Mesendoderm (in vitro differentiated cells): ENCODE measurements around the gene BACH2.

Experiments
- DNase-seq: peaks from one replicate; pipeline ENCODE4 v3.0.0; 2013
- H2AK5ac ChIP-seq: 2 replicates; pipeline ENCODE4 v1.6.1; 2013; ENCODE audit warnings: low read length, inconsistent platforms
- H2BK120ac ChIP-seq: 2 replicates; pipeline ENCODE4 v1.6.1; 2013; ENCODE audit warnings: low read depth, mild to moderate bottlenecking, low read length, moderate library complexity, mixed read lengths
- H2BK15ac ChIP-seq: replicated peaks from 2 replicates; pipeline ENCODE4 v1.6.1; 2013; ENCODE audit warnings: low read depth, mild to moderate bottlenecking, moderate library complexity
- H2BK5ac ChIP-seq: 2 replicates; pipeline ENCODE4 v1.6.1; 2013; ENCODE audit warnings: low read length, inconsistent platforms
- H3K18ac ChIP-seq: 2 replicates; pipeline ENCODE4 v1.6.1; 2013; ENCODE audit warnings: mild to moderate bottlenecking, low read length, mixed read lengths
- H3K23ac ChIP-seq: one replicate; pipeline ENCODE4 v1.6.1; 2013; ENCODE audit warnings: low read length
- H3K27ac ChIP-seq: 2 replicates; pipeline ENCODE4 v1.5.1; 2013; ENCODE audit warnings: low read depth, mild to moderate bottlenecking, inconsistent platforms, low read length, moderate library complexity
- H3K27me3 ChIP-seq: 2 replicates; pipeline ENCODE4 v1.6.1; 2013; ENCODE audit warnings: low read length, control low read depth, mild to moderate bottlenecking, inconsistent platforms; ENCODE audit not compliant: insufficient read depth, poor library complexity
- H3K36me3 ChIP-seq: 2 replicates; pipeline ENCODE4 v1.6.1; 2013; ENCODE audit warnings: low read length, inconsistent platforms; ENCODE audit not compliant: control insufficient read depth, insufficient read depth
- H3K4ac ChIP-seq: one replicate; pipeline ENCODE4 v1.6.1; 2013; ENCODE audit warnings: low read depth, mild to moderate bottlenecking, low read length, moderate library complexity
- H3K4me1 ChIP-seq: 2 replicates; pipeline ENCODE4 v1.6.1; 2013; ENCODE audit warnings: low read depth, low read length, inconsistent platforms; ENCODE audit not compliant: control insufficient read depth
- H3K4me2 ChIP-seq: 2 replicates; pipeline ENCODE4 v1.6.1; 2013; ENCODE audit warnings: low read length
- H3K4me3 ChIP-seq: 2 replicates; pipeline ENCODE4 v1.5.1; 2013; ENCODE audit warnings: mild to moderate bottlenecking, low read length
- H3K56ac ChIP-seq: one replicate; pipeline ENCODE4 v1.6.1; 2013; ENCODE audit warnings: low read length
- H3K79me1 ChIP-seq: 2 replicates; pipeline ENCODE4 v1.6.1; 2013; ENCODE audit warnings: low read length, inconsistent platforms
- H3K79me2 ChIP-seq: 2 replicates; pipeline ENCODE4 v1.6.1; 2013; ENCODE audit warnings: mild to moderate bottlenecking, low read length; ENCODE audit not compliant: control insufficient read depth, insufficient read depth
- H3K9ac ChIP-seq: 2 replicates; pipeline ENCODE4 v1.6.1; 2013; ENCODE audit warnings: low read length, inconsistent platforms
- H4K5ac ChIP-seq: one replicate; pipeline ENCODE4 v1.6.1; 2013; ENCODE audit warnings: low read length
- H4K8ac ChIP-seq: one replicate; pipeline ENCODE4 v1.6.1; 2013; ENCODE audit warnings: low read depth, mild to moderate bottlenecking, control low read depth, low read length, moderate library complexity
- WGBS: extraction: QIAGEN DNeasy Blood & Tissue Kit; methylation state at CpG from one replicate; pipeline ENCODE4 v1.1.7; 2013; ENCODE audit warnings: low lambda C conversion rate, missing lambda C conversion rate; ENCODE audit not compliant: insufficient coverage; ENCODE audit errors: extremely low coverage; 5-methylcytosine and 5-hydroxymethylcytosine counted together

BACH2 gene

GRCh38 chr6:90095788-90096187, 200.9 kb downstream of the BACH2 start:
- no peak overlapping the region for H4K5ac ChIP-seq
- H3K56ac ChIP-seq = no peak overlapping the region
- no peak overlapping the region for H3K18ac ChIP-seq
- H3K4me3 ChIP-seq = no peak overlapping the region
- H3K23ac ChIP-seq = no peak overlapping the region
- H3K79me2 ChIP-seq = no peaks in the 10 kb centered on the region
- no peak overlapping the region for H2AK5ac ChIP-seq
- no peak overlapping the region for H2BK15ac ChIP-seq
- H3K79me1 ChIP-seq = no peaks in the 10 kb centered on the region
- H3K4ac ChIP-seq = no peak overlapping the region
- H3K4me2 ChIP-seq = no peak overlapping the region
- H4K8ac ChIP-seq = no peak overlapping the region
- no peaks in the 10 kb centered on the region for H3K27me3 ChIP-seq
- H2BK120ac ChIP-seq = no peak overlapping the region
- WGBS = no CpG with 5 or more reads among the region's 3 CpGs
- H2BK5ac ChIP-seq = no peak overlapping the region
- H3K4me1 ChIP-seq = no peaks in the 10 kb centered on the region
- no peak for DNase-seq
- no peak overlapping the region for H3K27ac ChIP-seq
- no peaks in the 10 kb centered on the region for H3K36me3 ChIP-seq
- no peak overlapping the region for H3K9ac ChIP-seq

- Histone ChIP-seq H2BK120ac (no peak overlapping the region), H4K8ac (no peak overlapping the region), H3K56ac (no peak overlapping the region), H2AK5ac (no peak overlapping the region), H2BK15ac (no peak overlapping the region), H3K36me3 (no peaks in the 10 kb centered on the region), H3K79me1 (no peaks in the 10 kb centered on the region), H4K5ac (no peak overlapping the region), H3K4me2 (no peak overlapping the region), H3K4me1 (no peaks in the 10 kb centered on the region), H3K27ac (no peak overlapping the region), H3K18ac (no peak overlapping the region), H3K23ac (no peak overlapping the region), H3K27me3 (no peaks in the 10 kb centered on the region), H2BK5ac (no peak overlapping the region), H3K9ac (no peak overlapping the region), H3K4ac (no peak overlapping the region), H3K79me2 (no peaks in the 10 kb centered on the region), H3K4me3 (no peak overlapping the region)
- no peak for DNase-seq
- no CpG with 5 or more reads among the region's 2 CpGs for WGBS
These were observed 201.5 kb downstream of the BACH2 start for GRCh38 chr6:90095145-90095544.

GRCh38 chr6:90093558-90094073, 203.0 kb downstream of the BACH2 start:
- H3K56ac ChIP-seq = no peak overlapping the region
- no peak overlapping the region for H2BK15ac ChIP-seq
- H3K18ac ChIP-seq = no peak overlapping the region
- WGBS = no CpG with 5 or more reads among the region's 3 CpGs
- no peak overlapping the region for H3K4ac ChIP-seq
- no peak overlapping the region for H4K5ac ChIP-seq
- no peaks in the 10 kb centered on the region for H3K79me1 ChIP-seq
- no peak overlapping the region for H3K23ac ChIP-seq
- no peak overlapping the region for H3K4me2 ChIP-seq
- no peak overlapping the region for H2BK5ac ChIP-seq
- H3K9ac ChIP-seq = no peak overlapping the region
- no peak for DNase-seq
- H3K79me2 ChIP-seq = no peaks in the 10 kb centered on the region
- no peaks in the 10 kb centered on the region for H3K27me3 ChIP-seq
- no peak overlapping the region for H4K8ac ChIP-seq
- H3K27ac ChIP-seq = no peak overlapping the region
- no peaks in the 10 kb centered on the region for H3K36me3 ChIP-seq
- H2BK120ac ChIP-seq = no peak overlapping the region
- no peaks in the 10 kb centered on the region for H3K4me1 ChIP-seq
- no peak overlapping the region for H2AK5ac ChIP-seq
- H3K4me3 ChIP-seq = no peak overlapping the region

DNA sequence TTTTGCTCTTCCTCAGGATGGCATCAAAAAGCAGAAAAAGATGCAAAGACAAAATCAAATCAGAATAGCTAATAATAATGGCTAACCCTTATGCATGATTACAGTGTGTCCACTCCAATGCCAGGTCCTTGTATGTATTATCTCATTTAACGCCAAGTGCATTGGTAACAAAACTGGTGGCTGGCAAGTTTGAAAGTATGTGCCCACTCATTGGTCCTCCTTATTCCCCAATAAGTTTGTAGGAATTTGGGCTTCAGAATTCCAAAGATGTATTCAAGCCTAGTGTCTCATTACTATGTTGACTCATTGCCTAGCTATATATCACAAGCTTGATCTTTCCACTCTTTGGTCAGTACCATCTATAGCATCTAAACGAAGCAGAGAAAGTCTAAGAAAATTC, 205.8 kb downstream of the BACH2 start:
- no peak overlapping the region for H3K4me3 ChIP-seq
- H3K18ac ChIP-seq = no peak overlapping the region
- H3K27ac ChIP-seq = no peak overlapping the region
- H3K4me1 ChIP-seq = no peaks in the 10 kb centered on the region
- no CpG with 5 or more reads among the region's 2 CpGs for WGBS
- H3K4me2 ChIP-seq = no peak overlapping the region
- DNase-seq = no peak
- H2BK5ac ChIP-seq = no peak overlapping the region
- no peaks in the 10 kb centered on the region for H3K79me1 ChIP-seq
- H3K36me3 ChIP-seq = no peaks in the 10 kb centered on the region
- H2BK120ac ChIP-seq = no peak overlapping the region
- no peak overlapping the region for H3K23ac ChIP-seq
- no peak overlapping the region for H3K4ac ChIP-seq
- no peaks in the 10 kb centered on the region for H3K27me3 ChIP-seq
- no peak overlapping the region for H2BK15ac ChIP-seq
- H4K5ac ChIP-seq = no peak overlapping the region
- H2AK5ac ChIP-seq = no peak overlapping the region
- H4K8ac ChIP-seq = no peak overlapping the region
- no peak overlapping the region for H3K56ac ChIP-seq
- H3K9ac ChIP-seq = no peak overlapping the region
- H3K79me2 ChIP-seq = no peaks in the 10 kb centered on the region

DNA sequence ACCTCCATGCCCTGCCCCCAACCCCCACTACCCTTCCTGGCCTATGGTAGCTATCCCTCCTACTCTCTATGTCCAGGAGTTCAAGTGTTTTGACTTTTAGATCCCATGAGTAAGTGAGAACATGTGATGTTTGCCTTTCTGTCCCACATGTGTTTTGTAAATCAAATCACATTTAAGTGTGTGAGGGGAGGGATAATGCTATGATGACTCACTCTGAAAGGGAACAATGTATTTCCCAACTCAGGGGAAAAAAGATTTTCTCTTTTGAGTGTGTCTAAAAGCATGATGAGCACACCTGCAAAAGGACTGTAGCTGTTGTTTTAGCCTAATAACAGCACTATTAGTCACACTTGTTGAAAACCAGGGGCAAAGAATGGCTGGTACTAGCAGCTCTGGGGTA, 208.6 kb downstream of the BACH2 start:
- H2BK5ac ChIP-seq = no peak overlapping the region
- no peak overlapping the region for H3K23ac ChIP-seq
- H2BK120ac ChIP-seq = no peak overlapping the region
- no peak overlapping the region for H2BK15ac ChIP-seq
- H3K4ac ChIP-seq = no peak overlapping the region
- H3K9ac ChIP-seq = no peak overlapping the region
- no peaks in the 10 kb centered on the region for H3K79me2 ChIP-seq
- no peak overlapping the region for H4K5ac ChIP-seq
- no peak overlapping the region for H2AK5ac ChIP-seq
- no peaks in the 10 kb centered on the region for H3K79me1 ChIP-seq
- H3K56ac ChIP-seq = no peak overlapping the region
- DNase-seq = no peak
- H4K8ac ChIP-seq = no peak overlapping the region
- H3K36me3 ChIP-seq = no peaks in the 10 kb centered on the region
- H3K4me2 ChIP-seq = no peak overlapping the region
- H3K27me3 ChIP-seq = no peaks in the 10 kb centered on the region
- no peak overlapping the region for H3K4me3 ChIP-seq
- H3K4me1 ChIP-seq = no peaks in the 10 kb centered on the region
- H3K18ac ChIP-seq = no peak overlapping the region
- no peak overlapping the region for H3K27ac ChIP-seq

DNA sequence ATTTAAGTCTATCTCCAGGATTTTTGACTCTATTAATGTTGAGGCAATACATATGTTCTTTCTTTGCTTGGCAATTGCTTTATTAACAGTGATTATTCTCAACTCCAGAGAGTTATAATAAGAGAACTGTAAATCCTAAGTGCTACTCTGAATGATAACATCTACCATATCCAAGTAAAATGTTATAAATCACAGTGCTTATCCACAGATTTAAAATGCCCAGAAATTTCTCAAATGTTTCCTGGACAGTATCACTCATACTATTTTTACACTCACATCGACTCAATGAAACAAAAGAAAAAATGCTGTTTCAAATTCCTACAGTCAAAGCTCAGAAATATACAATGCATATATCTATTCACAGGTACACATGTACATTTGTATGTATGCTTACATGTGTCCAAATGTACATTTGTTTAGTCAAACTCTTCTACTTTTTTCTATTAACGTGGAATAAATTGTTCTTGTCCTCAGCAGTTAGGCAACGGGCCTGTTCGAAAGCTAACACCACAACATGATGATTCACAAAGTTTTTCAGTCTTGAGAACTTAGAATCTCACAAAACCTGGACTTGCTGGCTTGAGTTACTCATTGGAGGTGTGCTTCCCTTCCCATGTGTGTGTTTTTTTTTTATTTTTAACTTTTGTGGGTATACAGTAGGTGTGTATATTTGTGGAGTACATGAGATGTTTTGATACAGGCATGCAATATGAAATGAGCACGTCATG, 209.4 kb downstream of the BACH2 start:
- WGBS = 100% methylated on average over 1 of the region's 5 CpGs
- Histone ChIP-seq H3K56ac (no peak overlapping the region), H3K4ac (no peak overlapping the region), H3K4me2 (no peak overlapping the region), H3K36me3 (no peaks in the 10 kb centered on the region), H3K27ac (no peak overlapping the region), H3K18ac (no peak overlapping the region), H4K5ac (no peak overlapping the region), H2BK120ac (no peak overlapping the region), H3K4me3 (no peak overlapping the region), H2BK5ac (no peak overlapping the region), H3K79me2 (no peaks in the 10 kb centered on the region), H3K4me1 (no peaks in the 10 kb centered on the region), H3K27me3 (no peaks in the 10 kb centered on the region), H3K23ac (no peak overlapping the region), H3K9ac (no peak overlapping the region), H2BK15ac (no peak overlapping the region), H4K8ac (no peak overlapping the region), H3K79me1 (no peaks in the 10 kb centered on the region), H2AK5ac (no peak overlapping the region)
- no peak for DNase-seq
